Muscle of leg (tissue), 16 donors: ENCODE measurements around the gene GPR37. TPM values are rescaled to one million over a fixed set of nuclear protein-coding genes. Genes with fewer than 3 reads are reported as not detected.

Source experiments
- DNase-seq: peaks from one replicate; pipeline ENCODE4 v3.0.0; 2013
- H3K27ac ChIP-seq: one replicate; pipeline ENCODE4 v1.5.1; 2013; ENCODE audit warnings: mild to moderate bottlenecking, low read length, control low read depth
- H3K27me3 ChIP-seq: one replicate; pipeline ENCODE4 v1.6.1; 2013; ENCODE audit warnings: low read length; ENCODE audit not compliant: control insufficient read depth, insufficient read depth
- H3K36me3 ChIP-seq: one replicate; pipeline ENCODE4 v1.6.1; 2013; ENCODE audit warnings: low read length; ENCODE audit not compliant: control insufficient read depth, insufficient read depth
- H3K4me1 ChIP-seq: one replicate; pipeline ENCODE4 v1.6.1; 2013; ENCODE audit warnings: low read length; ENCODE audit not compliant: control insufficient read depth, insufficient read depth
- H3K4me3 ChIP-seq: one replicate; pipeline ENCODE4 v1.5.1; 2013; ENCODE audit warnings: low read length, control low read depth
- H3K9me3 ChIP-seq: replicated peaks from 2 replicates; pipeline ENCODE4 v1.6.1; 2013; ENCODE audit warnings: low read depth, low read length; ENCODE audit not compliant: control insufficient read depth
- WGBS: methylation state at CpG from one replicate; pipeline ENCODE4 v1.1.5; 2013; ENCODE audit warnings: missing lambda C conversion rate; ENCODE audit not compliant: insufficient coverage; 5-methylcytosine and 5-hydroxymethylcytosine counted together
- long read RNA-seq, 11 donors: transcript quantifications; one replicate each; lab custom pipeline, GENCODE V29; 2026
- polyA plus RNA-seq, 8 donors: library from polyadenylated mRNA; unstranded; fragments of 120-200 nt; gene quantifications; one replicate each; pipeline versions ENCODE4 v1.2.1 to v1.2.3, GENCODE V29; 2013; ENCODE audit warnings: inconsistent platforms in 1 of 8, low replicate concordance in 1 of 8; ENCODE audit not compliant: insufficient read length in 8 of 8, insufficient read depth in 1 of 8
- total RNA-seq: library from RNA; stranded (reverse); fragments of 120-200 nt; gene quantifications from one replicate; pipeline ENCODE4 v1.2.4, GENCODE V29; 2013

Gene GPR37
- total RNA-seq = 16.9 TPM
- 10 to 100 TPM; 14.9 to 54.6 (median 30.2) TPM for polyA plus RNA-seq
- long read RNA-seq, donor 1, partial matches to known transcripts = 0 of 2 reads
- long read RNA-seq, donor 1, other reads (novel, unspliced or antisense) = 0 of 2 reads
- long read RNA-seq, donor 2, partial matches to known transcripts = 0 of 3 reads
- long read RNA-seq, donor 2, other reads (novel, unspliced or antisense) = 0 of 3 reads
- long read RNA-seq, donor 3, transcript GPR37-201 (2 exons, 3,021 nt) = major isoform, 32 of 32 reads
- long read RNA-seq, donor 3, partial matches to known transcripts = 0 of 32 reads
- long read RNA-seq, donor 3, other reads (novel, unspliced or antisense) = 0 of 32 reads
- long read RNA-seq, donor 4, transcript GPR37-201 (2 exons, 3,021 nt) = major isoform, 11 of 11 reads
- long read RNA-seq, donor 4, partial matches to known transcripts = 0 of 11 reads
- long read RNA-seq, donor 4, other reads (novel, unspliced or antisense) = 0 of 11 reads
- long read RNA-seq, donor 5, transcript GPR37-201 (2 exons, 3,021 nt) = major isoform, 33 of 33 reads
- long read RNA-seq, donor 5, partial matches to known transcripts = 0 of 33 reads
- long read RNA-seq, donor 5, other reads (novel, unspliced or antisense) = 0 of 33 reads
- long read RNA-seq, donor 6, transcript GPR37-201 (2 exons, 3,021 nt) = major isoform, 34 of 34 reads
- long read RNA-seq, donor 6, partial matches to known transcripts = 0 of 34 reads
- long read RNA-seq, donor 6, other reads (novel, unspliced or antisense) = 0 of 34 reads
- long read RNA-seq, donor 7, transcript GPR37-201 (2 exons, 3,021 nt) = major isoform, 23 of 23 reads
- long read RNA-seq, donor 7, partial matches to known transcripts = 0 of 23 reads
- long read RNA-seq, donor 7, other reads (novel, unspliced or antisense) = 0 of 23 reads
- long read RNA-seq, donor 8, partial matches to known transcripts = 0 of 3 reads
- long read RNA-seq, donor 8, other reads (novel, unspliced or antisense) = 0 of 3 reads
- long read RNA-seq, donor 9, transcript GPR37-201 (2 exons, 3,021 nt) = major isoform, 14 of 14 reads
- long read RNA-seq, donor 9, partial matches to known transcripts = 0 of 14 reads
- long read RNA-seq, donor 9, other reads (novel, unspliced or antisense) = 0 of 14 reads
- long read RNA-seq, donor 10, transcript GPR37-201 (2 exons, 3,021 nt) = major isoform, 14 of 14 reads
- long read RNA-seq, donor 10, partial matches to known transcripts = 0 of 14 reads
- long read RNA-seq, donor 10, other reads (novel, unspliced or antisense) = 0 of 14 reads
- long read RNA-seq, donor 11, transcript GPR37-201 (2 exons, 3,021 nt) = major isoform, 15 of 15 reads
- long read RNA-seq, donor 11, partial matches to known transcripts = 0 of 15 reads
- long read RNA-seq, donor 11, other reads (novel, unspliced or antisense) = 0 of 15 reads

- peaks cover 32% of the 10 kb centered on the region for H3K27me3 ChIP-seq
- H3K27ac ChIP-seq = peak within 1 kb of the TSS; percentile 72
- no peaks in the 10 kb centered on the region for H3K36me3 ChIP-seq
Observed at GRCh38 chr7:124765401-124766352, at the start of gene GPR37. TSS of gene GPR37 (minus strand) at chr7:124765792. CDS start at chr7:124764976, 816 bp downstream.

GRCh38 chr7:124813994-124814798 is 48.6 kb upstream of the GPR37 start:
- H3K9me3 ChIP-seq = no peaks in the 10 kb centered on the region
- no peaks in the 10 kb centered on the region for H3K36me3 ChIP-seq
- no peaks in the 10 kb centered on the region for H3K27me3 ChIP-seq
- H3K4me3 ChIP-seq = no peak overlapping the region
- DNase-seq = no peak
- no CpG with 5 or more reads among the region's 2 CpGs for WGBS
- H3K4me1 ChIP-seq = no peaks in the 10 kb centered on the region
- no peak overlapping the region for H3K27ac ChIP-seq

More at GRCh38 chr7:124765401-124766352, at the start of gene GPR37:
- Histone ChIP-seq H3K9me3 (no peaks in the 10 kb centered on the region), H3K4me1 (peaks cover 9% of the 10 kb centered on the region), H3K4me3 (peak within 1 kb of the TSS; percentile 56)
- 2% methylated on average over 30 of the region's 81 CpGs for WGBS
- DNase-seq = peak; percentile 64

GRCh38 chr7:124812764-124813163 is 47.2 kb upstream of the GPR37 start:
- DNase-seq = no peak
- Histone ChIP-seq H3K27ac (no peak overlapping the region), H3K4me1 (no peaks in the 10 kb centered on the region), H3K36me3 (no peaks in the 10 kb centered on the region), H3K4me3 (no peak overlapping the region), H3K9me3 (no peaks in the 10 kb centered on the region), H3K27me3 (no peaks in the 10 kb centered on the region)
- WGBS = no CpG with 5 or more reads among the region's 2 CpGs

GRCh38 chr7:124811341-124811740 is 45.7 kb upstream of the GPR37 start:
- DNase-seq = no peak
- Histone ChIP-seq H3K4me3 (no peak overlapping the region), H3K9me3 (no peaks in the 10 kb centered on the region), H3K27ac (no peak overlapping the region), H3K4me1 (no peaks in the 10 kb centered on the region), H3K27me3 (no peaks in the 10 kb centered on the region), H3K36me3 (no peaks in the 10 kb centered on the region)
- no CpG with 5 or more reads among the region's 1 CpG for WGBS

- no peaks in the 10 kb centered on the region for H3K9me3 ChIP-seq
- no peak for DNase-seq
- no peaks in the 10 kb centered on the region for H3K36me3 ChIP-seq
- no peak overlapping the region for H3K4me3 ChIP-seq
- H3K4me1 ChIP-seq = no peaks in the 10 kb centered on the region
- WGBS = no CpG with 5 or more reads among the region's 3 CpGs
- no peaks in the 10 kb centered on the region for H3K27me3 ChIP-seq
- no peak overlapping the region for H3K27ac ChIP-seq
Observed at GRCh38 chr7:124810605-124811004, 45.0 kb upstream of the GPR37 start.

GRCh38 chr7:124808206-124808605 is 42.6 kb upstream of the GPR37 start:
- no peaks in the 10 kb centered on the region for H3K36me3 ChIP-seq
- no peaks in the 10 kb centered on the region for H3K4me1 ChIP-seq
- no peaks in the 10 kb centered on the region for H3K27me3 ChIP-seq
- WGBS = no CpG with 5 or more reads among the region's 5 CpGs
- no peak overlapping the region for H3K27ac ChIP-seq
- H3K9me3 ChIP-seq = no peaks in the 10 kb centered on the region
- H3K4me3 ChIP-seq = no peak overlapping the region
- DNase-seq = no peak

GRCh38 chr7:124801330-124801895 is 35.8 kb upstream of the GPR37 start:
- Histone ChIP-seq H3K4me1 (no peaks in the 10 kb centered on the region), H3K27ac (no peak overlapping the region), H3K4me3 (no peak overlapping the region), H3K27me3 (no peaks in the 10 kb centered on the region), H3K36me3 (no peaks in the 10 kb centered on the region), H3K9me3 (no peaks in the 10 kb centered on the region)
- DNase-seq = no peak
- WGBS = no CpG with 5 or more reads among the region's 1 CpG

- Histone ChIP-seq H3K27ac (no peak overlapping the region), H3K36me3 (no peaks in the 10 kb centered on the region), H3K9me3 (no peaks in the 10 kb centered on the region), H3K4me1 (no peaks in the 10 kb centered on the region), H3K27me3 (no peaks in the 10 kb centered on the region), H3K4me3 (no peak overlapping the region)
- DNase-seq = no peak
- WGBS = no CpG with 5 or more reads among the region's 2 CpGs
Observed at GRCh38 chr7:124800386-124800785, 34.8 kb upstream of the GPR37 start.
